PC-9 (cell line): ENCODE results near the gene MARCHF2.

ENCODE experiments used
- EZH2 ChIP-seq: fragments of 200-600 bp; sonication (generic); IDR thresholded peaks from 2 replicates; pipeline ENCODE4 v1.8.0; 2017; ENCODE audit warnings: antibody characterized with exemption, low read depth
- TF ChIP-seq, protein P1 (sequence below): fragments of 200-600 bp; sonication (generic); conservative IDR thresholded peaks from 2 replicates; pipeline ENCODE4 v1.6.1; 2017; ENCODE audit warnings: mixed run types, antibody characterized with exemption, mild to moderate bottlenecking, moderate library complexity

DNA sequence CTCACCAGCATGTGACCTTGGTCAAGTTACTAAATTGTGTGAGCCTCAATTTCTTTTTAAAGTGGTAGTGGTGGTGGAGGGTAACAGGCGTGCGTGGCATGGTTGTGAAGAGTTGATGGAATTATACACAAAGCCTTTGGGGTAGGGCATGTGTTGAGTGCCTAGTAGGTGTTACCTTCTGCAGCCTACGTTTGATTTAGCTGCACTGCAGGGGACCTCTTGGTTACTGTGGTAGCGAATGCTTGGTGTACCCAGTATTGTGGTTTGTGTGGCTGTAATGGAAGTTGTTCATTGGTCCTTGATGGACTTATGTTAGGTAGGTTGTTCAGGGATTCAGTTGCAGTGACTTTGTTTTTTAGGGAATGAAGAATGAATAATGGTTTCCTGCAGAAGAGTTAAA, 64.8 kb downstream of the MARCHF2 start:
- TF ChIP-seq, protein P1, sequence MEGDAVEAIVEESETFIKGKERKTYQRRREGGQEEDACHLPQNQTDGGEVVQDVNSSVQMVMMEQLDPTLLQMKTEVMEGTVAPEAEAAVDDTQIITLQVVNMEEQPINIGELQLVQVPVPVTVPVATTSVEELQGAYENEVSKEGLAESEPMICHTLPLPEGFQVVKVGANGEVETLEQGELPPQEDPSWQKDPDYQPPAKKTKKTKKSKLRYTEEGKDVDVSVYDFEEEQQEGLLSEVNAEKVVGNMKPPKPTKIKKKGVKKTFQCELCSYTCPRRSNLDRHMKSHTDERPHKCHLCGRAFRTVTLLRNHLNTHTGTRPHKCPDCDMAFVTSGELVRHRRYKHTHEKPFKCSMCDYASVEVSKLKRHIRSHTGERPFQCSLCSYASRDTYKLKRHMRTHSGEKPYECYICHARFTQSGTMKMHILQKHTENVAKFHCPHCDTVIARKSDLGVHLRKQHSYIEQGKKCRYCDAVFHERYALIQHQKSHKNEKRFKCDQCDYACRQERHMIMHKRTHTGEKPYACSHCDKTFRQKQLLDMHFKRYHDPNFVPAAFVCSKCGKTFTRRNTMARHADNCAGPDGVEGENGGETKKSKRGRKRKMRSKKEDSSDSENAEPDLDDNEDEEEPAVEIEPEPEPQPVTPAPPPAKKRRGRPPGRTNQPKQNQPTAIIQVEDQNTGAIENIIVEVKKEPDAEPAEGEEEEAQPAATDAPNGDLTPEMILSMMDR = no peak
- no peak for TF ChIP-seq EZH2
